Right lobe of liver (tissue), 6 donors: Measurements from ENCODE around the gene ST6GALNAC5. TPM values are rescaled to one million over a fixed set of nuclear protein-coding genes. Genes with fewer than 3 reads are reported as not detected.

Experiments
- ATAC-seq, 4 donors: fragments of 200-7000 bp; cut with Tn5 transposase; one replicate each; pipeline ENCODE4 v1.9.1; 2020; ENCODE audit warnings: mild to moderate bottlenecking in 4 of 4, moderate library complexity in 4 of 4
- DNase-seq, 3 donors: peaks; one replicate each; pipeline ENCODE4 v3.0.0-alpha.2; 2020
- H3K27ac ChIP-seq, 3 donors: fragments of 200-600 bp; one replicate each; pipeline ENCODE4 v1.8.0; 2022
- H3K27me3 ChIP-seq, 2 donors: fragments of 200-600 bp; one replicate each; pipeline ENCODE4 v1.8.0; 2022
- H3K36me3 ChIP-seq, 4 donors: fragments of 200-600 bp; sonication (generic) in 1 of 4; one replicate each; pipeline versions ENCODE4 v1.5.1 to v1.8.0; 2017 to 2022; ENCODE audit warnings: control low read depth in 1 of 4
- H3K4me1 ChIP-seq, 4 donors: fragments of 200-600 bp; sonication (generic) in 1 of 4; one replicate each; pipeline versions ENCODE4 v1.5.1 to v1.8.0; 2017 to 2022; ENCODE audit warnings: control low read depth in 1 of 4
- H3K4me3 ChIP-seq, 3 donors: fragments of 200-600 bp; one replicate each; pipeline ENCODE4 v1.8.0; 2022
- H3K9me3 ChIP-seq, 4 donors: fragments of 200-600 bp; sonication (generic) in 1 of 4; one replicate each; pipeline versions ENCODE4 v1.5.1 to v1.8.0; 2017 to 2022; ENCODE audit warnings: control low read depth in 1 of 4
- CTCF ChIP-seq, 4 donors: fragments of 200-600 bp in 3 of 4; fragments of 450-650 bp in 1 of 4; IDR thresholded peaks; one replicate each; pipeline versions ENCODE4 v1.5.1 to v1.8.0; 2016 to 2022; ENCODE audit warnings: antibody characterized with exemption in 4 of 4, mild to moderate bottlenecking in 2 of 4
- POLR2A ChIP-seq: fragments of 450-650 bp; IDR thresholded peaks from one replicate; pipeline ENCODE4 v1.6.1; 2017; ENCODE audit warnings: antibody characterized with exemption, mild to moderate bottlenecking
- WGBS: methylation state at CpG from one replicate; pipeline ENCODE4 v1.1.6; 2018; ENCODE audit warnings: low coverage, low lambda C conversion rate; ENCODE audit not compliant: insufficient coverage; ENCODE audit errors: missing lambda C conversion rate; 5-methylcytosine and 5-hydroxymethylcytosine counted together
- intact Hi-C, 2 donors: fragments of 100-400 bp; cut with DNase I; formaldehyde crosslinking; loops; one replicate each; pipeline versions ENCODE4 v1.11.2 to v1.14.1; 2022
- total RNA-seq, 6 experiments: library from RNA; depleted of rRNA in 2 of 6; stranded (reverse); fragments of >200 nt in 2 of 6; fragmentation: NEBNext Ultra II Directional in 3 of 6; extraction: Animal tissue kit (Norgen Biotek cat#: 25700) in 3 of 6; gene quantifications; one replicate each; pipeline versions ENCODE4 v1.1.0 to v1.2.4, GENCODE V29; 2016 to 2023
- donor health status: DM: no; HTN: yes; CAD: no.
- donor health status: DM: no; HTN: no; CAD: no.
- donor health status: DM: no; HTN: no; CAD: no.
- donor health status: DM: no; HTN: yes; CAD: no.
- donor health status: DM: no; HTN: yes; CAD: no.

Gene ST6GALNAC5
- total RNA-seq, 6 experiments from 2014 or later, result not detected

GRCh38 chr1:76933847-76934815 is 66.9 kb downstream of the ST6GALNAC5 start:
- no peak overlapping the region for H3K4me3 ChIP-seq
- H3K36me3 ChIP-seq, result no peaks in the 10 kb centered on the region
- TF ChIP-seq POLR2A, result no peak
- no peak for TF ChIP-seq CTCF (IDR thresholded peaks at IDR 0.05)
- H3K27me3 ChIP-seq, result no peaks in the 10 kb centered on the region
- DNase-seq (no peak), ATAC-seq (no peak)
- no peak overlapping the region for H3K27ac ChIP-seq
- H3K4me1 ChIP-seq, result no peaks in the 10 kb centered on the region
- intact Hi-C loops, result no loop called here
- WGBS, result 64% methylated on average over 6 of the region's 6 CpGs
- no peaks in the 10 kb centered on the region for H3K9me3 ChIP-seq

GRCh38 chr1:76938304-76938703 is 71.0 kb downstream of the ST6GALNAC5 start:
- 40% methylated on average over 2 of the region's 2 CpGs for WGBS
- ATAC-seq (no peak), DNase-seq (no peak)

GRCh38 chr1:76939050-76939816 is 72.0 kb downstream of the ST6GALNAC5 start:
- WGBS, result 48% methylated on average over 8 of the region's 8 CpGs

More at GRCh38 chr1:76938304-76938703, 71.0 kb downstream of the ST6GALNAC5 start:
- intact Hi-C loops, result no loop called here
- no peak overlapping the region for H3K27ac ChIP-seq
- H3K9me3 ChIP-seq, result no peaks in the 10 kb centered on the region
- H3K4me1 ChIP-seq, result no peaks in the 10 kb centered on the region
- TF ChIP-seq POLR2A, result no peak
- TF ChIP-seq CTCF (IDR thresholded peaks at IDR 0.05), result no peak
- H3K36me3 ChIP-seq, result no peaks in the 10 kb centered on the region
- H3K4me3 ChIP-seq, result no peak overlapping the region
- H3K27me3 ChIP-seq, result no peaks in the 10 kb centered on the region

GRCh38 chr1:76939817-76940216 is 72.5 kb downstream of the ST6GALNAC5 start:
- no peaks in the 10 kb centered on the region for H3K4me1 ChIP-seq
- DNase-seq, result no peak
- H3K27ac ChIP-seq, result no peak overlapping the region
- no peak for ATAC-seq
- TF ChIP-seq CTCF (IDR thresholded peaks at IDR 0.05) (no peak), POLR2A (no peak)
- intact Hi-C loops, result no loop called here
- no peaks in the 10 kb centered on the region for H3K36me3 ChIP-seq
- H3K27me3 ChIP-seq, result no peaks in the 10 kb centered on the region
- WGBS, result 65% methylated on average over 5 of the region's 5 CpGs
- H3K9me3 ChIP-seq, result no peaks in the 10 kb centered on the region
- no peak overlapping the region for H3K4me3 ChIP-seq

More at GRCh38 chr1:76939050-76939816, 72.0 kb downstream of the ST6GALNAC5 start:
- ATAC-seq (peak in 1 of 4 donors; percentile 39), DNase-seq (no peak)
- no peak for TF ChIP-seq POLR2A
- no peak for TF ChIP-seq CTCF (IDR thresholded peaks at IDR 0.05)
- Histone ChIP-seq H3K27me3 (no peaks in the 10 kb centered on the region), H3K9me3 (no peaks in the 10 kb centered on the region), H3K36me3 (no peaks in the 10 kb centered on the region), H3K4me3 (no peak overlapping the region), H3K27ac (no peak overlapping the region), H3K4me1 (no peaks in the 10 kb centered on the region)
- intact Hi-C loops, result no loop called here
